Dendritic cell treated with granulocyte-macrophage colony-stimulating factor and Interleukin-4, amounts not matched to agents 40 ng/mL and 50 ng/mL, for 4 days (primary cell): ENCODE measurements around the gene KRTAP12-1.
"Not testable (repeated sequence)": the region's sequence is repeated elsewhere in the genome, so short reads cannot be mapped to it uniquely, and the experiment has no call there.

ENCODE experiments used
- H3K27ac Mint-ChIP-seq: one replicate; pipeline ENCODE4 v1.8.0; 2022; ENCODE audit warnings: mild to moderate bottlenecking, mixed read lengths
- H3K27me3 Mint-ChIP-seq: one replicate; pipeline ENCODE4 v1.8.0; 2022; ENCODE audit warnings: mild to moderate bottlenecking, mixed read lengths
- H3K36me3 Mint-ChIP-seq: one replicate; pipeline ENCODE4 v1.8.0; 2022; ENCODE audit warnings: low read depth, mixed read lengths
- H3K4me1 Mint-ChIP-seq: one replicate; pipeline ENCODE4 v1.8.0; 2022; ENCODE audit warnings: low read depth, mixed read lengths
- H3K4me3 Mint-ChIP-seq: one replicate; pipeline ENCODE4 v1.8.0; 2022; ENCODE audit warnings: mild to moderate bottlenecking, moderate library complexity, mixed read lengths
- H3K9me3 Mint-ChIP-seq: one replicate; pipeline ENCODE4 v1.8.0; 2022; ENCODE audit warnings: mixed read lengths
- intact Hi-C: fragments of 100-400 bp; cut with micrococcal nuclease; formaldehyde crosslinking; loops from one replicate; pipeline ENCODE4 v1.15.0; 2022

Gene KRTAP12-1

DNA sequence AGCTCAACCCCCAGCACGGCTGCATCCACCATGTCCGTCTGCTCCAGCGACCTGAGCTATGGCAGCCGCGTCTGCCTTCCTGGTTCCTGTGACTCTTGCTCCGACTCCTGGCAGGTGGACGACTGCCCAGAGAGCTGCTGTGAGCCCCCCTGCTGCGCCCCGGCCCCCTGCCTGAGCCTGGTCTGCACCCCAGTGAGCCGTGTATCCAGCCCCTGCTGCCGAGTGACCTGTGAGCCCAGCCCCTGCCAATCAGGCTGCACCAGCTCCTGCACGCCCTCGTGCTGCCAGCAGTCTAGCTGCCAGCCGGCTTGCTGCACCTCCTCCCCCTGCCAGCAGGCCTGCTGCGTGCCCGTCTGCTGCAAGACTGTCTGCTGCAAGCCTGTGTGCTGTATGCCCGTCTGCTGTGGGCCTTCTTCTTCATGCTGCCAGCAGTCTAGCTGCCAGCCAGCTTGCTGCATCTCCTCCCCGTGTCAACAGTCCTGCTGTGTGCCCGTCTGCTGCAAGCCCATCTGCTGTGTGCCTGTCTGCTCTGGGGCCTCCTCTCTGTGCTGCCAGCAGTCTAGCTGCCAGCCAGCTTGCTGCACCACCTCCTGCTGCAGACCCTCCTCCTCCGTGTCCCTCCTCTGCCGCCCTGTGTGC lies 15.3 kb upstream of the KRTAP12-1 start, which contains the start of gene KRTAP10-12:
Gene KRTAP10-12, plus strand, starts transcription at position 1 of the 639 bp plus-strand sequence. Its CDS starts 30 bp downstream, at position 31.
- H3K27ac Mint-ChIP-seq, H3K4me1 Mint-ChIP-seq, intact Hi-C loops, H3K36me3 Mint-ChIP-seq, H3K4me3 Mint-ChIP-seq: not testable (repeated sequence)
- Mint-ChIP-seq H3K9me3 (peaks cover 18% of the 10 kb centered on the region), H3K27me3 (peaks cover 69% of the 10 kb centered on the region)

- H3K9me3 Mint-ChIP-seq = peaks cover 18% of the 10 kb centered on the region
- peaks cover 64% of the 10 kb centered on the region for H3K27me3 Mint-ChIP-seq
- H3K4me1 Mint-ChIP-seq = no peaks in the 10 kb centered on the region
- H3K36me3 Mint-ChIP-seq = no peaks in the 10 kb centered on the region
- H3K4me3 Mint-ChIP-seq = no peak overlapping the region
- intact Hi-C loops = no loop called here
- no peak overlapping the region for H3K27ac Mint-ChIP-seq
These were observed 14.6 kb upstream of the KRTAP12-1 start for GRCh38 chr21:44696572-44696971.

DNA sequence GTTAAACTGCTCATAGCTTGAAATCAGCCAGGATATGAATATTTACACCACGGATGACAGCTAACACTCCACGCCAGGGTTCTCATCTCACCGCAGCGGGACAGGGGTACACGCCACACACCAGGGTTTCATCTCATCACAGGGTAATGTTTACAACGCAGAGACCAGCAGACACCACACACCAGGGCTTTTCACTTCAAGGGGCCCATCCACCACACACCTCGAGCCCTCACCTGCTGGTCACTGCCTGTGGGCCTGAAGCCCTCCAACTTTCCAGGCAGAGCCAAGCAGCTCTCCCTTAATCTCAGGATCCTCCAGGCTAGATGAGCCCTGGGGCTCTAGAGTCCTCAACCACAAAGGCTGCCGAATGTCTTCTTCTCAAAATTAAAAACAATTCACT lies 13.7 kb upstream of the KRTAP12-1 start:
- H3K9me3 Mint-ChIP-seq = peaks cover 18% of the 10 kb centered on the region
- H3K27me3 Mint-ChIP-seq = peaks cover 57% of the 10 kb centered on the region
- H3K4me3 Mint-ChIP-seq = no peak overlapping the region
- no peaks in the 10 kb centered on the region for H3K4me1 Mint-ChIP-seq
- intact Hi-C loops = no loop called here
- H3K27ac Mint-ChIP-seq = no peak overlapping the region
- H3K36me3 Mint-ChIP-seq = no peaks in the 10 kb centered on the region

GRCh38 chr21:44695184-44695583 lies 13.2 kb upstream of the KRTAP12-1 start:
- H3K27ac Mint-ChIP-seq = no peak overlapping the region
- H3K36me3 Mint-ChIP-seq = no peaks in the 10 kb centered on the region
- H3K27me3 Mint-ChIP-seq = peaks cover 56% of the 10 kb centered on the region
- H3K9me3 Mint-ChIP-seq = peaks cover 18% of the 10 kb centered on the region
- no peaks in the 10 kb centered on the region for H3K4me1 Mint-ChIP-seq
- intact Hi-C loops = no loop called here
- no peak overlapping the region for H3K4me3 Mint-ChIP-seq

DNA sequence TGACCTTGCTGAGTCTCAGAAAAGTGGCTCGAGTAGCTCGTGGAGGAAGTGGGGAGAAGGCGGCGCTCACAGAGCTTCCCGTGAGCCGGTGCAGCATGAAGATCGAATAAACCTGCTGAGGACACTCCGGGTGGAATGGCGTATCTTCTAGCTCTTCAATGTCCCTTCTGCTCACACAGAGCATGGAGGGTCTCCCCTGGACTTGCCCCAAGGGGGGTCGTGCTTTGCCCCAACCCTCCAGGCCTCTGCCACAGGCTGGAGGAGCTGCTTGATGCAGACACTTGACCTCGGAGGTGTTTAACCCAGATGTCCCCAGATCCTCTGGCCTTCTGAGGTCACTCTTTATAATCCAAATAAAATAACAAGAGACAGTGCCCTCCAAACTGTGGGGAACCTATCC lies 12.8 kb upstream of the KRTAP12-1 start:
- peaks cover 56% of the 10 kb centered on the region for H3K27me3 Mint-ChIP-seq
- H3K27ac Mint-ChIP-seq = no peak overlapping the region
- no peak overlapping the region for H3K4me3 Mint-ChIP-seq
- H3K36me3 Mint-ChIP-seq = no peaks in the 10 kb centered on the region
- no peaks in the 10 kb centered on the region for H3K4me1 Mint-ChIP-seq
- peaks cover 18% of the 10 kb centered on the region for H3K9me3 Mint-ChIP-seq
- intact Hi-C loops = no loop called here

- intact Hi-C loops = no loop called here
- Mint-ChIP-seq H3K9me3 (peaks cover 18% of the 10 kb centered on the region), H3K4me1 (no peaks in the 10 kb centered on the region), H3K27ac (no peak overlapping the region), H3K36me3 (no peaks in the 10 kb centered on the region), H3K27me3 (peaks cover 42% of the 10 kb centered on the region), H3K4me3 (no peak overlapping the region)
These were observed 11.0 kb upstream of the KRTAP12-1 start for GRCh38 chr21:44692798-44693512.

DNA sequence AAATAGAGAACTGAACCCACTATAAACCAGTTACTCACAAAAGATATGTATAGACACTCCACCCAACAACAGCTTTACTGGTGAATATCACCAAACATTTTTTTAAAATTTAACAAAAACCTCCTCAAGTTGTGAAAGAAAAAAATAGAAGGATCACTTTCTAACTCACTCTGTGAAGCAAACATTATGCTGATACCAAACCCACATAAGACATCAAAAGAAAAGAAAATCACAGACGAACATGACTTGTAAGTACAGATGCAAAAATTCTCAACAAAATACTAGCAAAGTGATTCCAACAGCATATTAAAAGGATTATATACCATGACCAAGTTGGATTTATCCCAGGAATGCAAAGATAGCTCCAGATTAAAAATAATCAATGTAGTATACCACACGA lies 9.7 kb upstream of the KRTAP12-1 start:
- intact Hi-C loops = no loop called here
- Mint-ChIP-seq H3K27me3 (peaks cover 37% of the 10 kb centered on the region), H3K36me3 (no peaks in the 10 kb centered on the region)

GRCh38 chr21:44689740-44690139 lies 7.8 kb upstream of the KRTAP12-1 start:
- Mint-ChIP-seq H3K27me3 (peaks cover 25% of the 10 kb centered on the region), H3K9me3 (peaks cover 18% of the 10 kb centered on the region)
- H3K36me3 Mint-ChIP-seq, intact Hi-C loops, H3K27ac Mint-ChIP-seq, H3K4me1 Mint-ChIP-seq, H3K4me3 Mint-ChIP-seq: not testable (repeated sequence)

More for the DNA sequence above, 9.7 kb upstream of the KRTAP12-1 start:
- Mint-ChIP-seq H3K4me3 (no peak overlapping the region), H3K27ac (no peak overlapping the region), H3K4me1 (no peaks in the 10 kb centered on the region), H3K9me3 (peaks cover 18% of the 10 kb centered on the region)

DNA sequence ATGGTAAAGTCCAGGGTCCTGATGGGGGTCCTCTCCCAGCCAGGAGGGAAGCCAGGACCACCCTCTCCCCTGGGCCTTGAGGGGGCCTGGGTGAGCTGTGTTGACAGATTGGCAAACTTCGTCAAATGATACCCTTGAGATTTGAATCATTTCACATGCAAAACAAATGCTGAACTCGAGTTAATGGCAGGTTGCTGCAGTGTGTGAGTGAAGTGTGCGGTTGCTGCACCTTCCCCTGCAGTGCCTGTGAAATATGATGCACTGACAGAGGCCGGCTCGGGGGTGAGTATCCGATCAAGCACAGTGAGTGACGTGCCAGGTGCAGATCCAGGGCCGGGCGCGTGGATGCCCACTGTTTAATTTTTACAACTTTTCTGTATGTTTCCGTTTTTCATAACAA lies 5.7 kb upstream of the KRTAP12-1 start:
- intact Hi-C loops = no loop called here
- Mint-ChIP-seq H3K27me3 (peaks cover 22% of the 10 kb centered on the region), H3K27ac (no peak overlapping the region), H3K4me1 (no peaks in the 10 kb centered on the region), H3K9me3 (peaks cover 3% of the 10 kb centered on the region), H3K36me3 (no peaks in the 10 kb centered on the region), H3K4me3 (no peak overlapping the region)

DNA sequence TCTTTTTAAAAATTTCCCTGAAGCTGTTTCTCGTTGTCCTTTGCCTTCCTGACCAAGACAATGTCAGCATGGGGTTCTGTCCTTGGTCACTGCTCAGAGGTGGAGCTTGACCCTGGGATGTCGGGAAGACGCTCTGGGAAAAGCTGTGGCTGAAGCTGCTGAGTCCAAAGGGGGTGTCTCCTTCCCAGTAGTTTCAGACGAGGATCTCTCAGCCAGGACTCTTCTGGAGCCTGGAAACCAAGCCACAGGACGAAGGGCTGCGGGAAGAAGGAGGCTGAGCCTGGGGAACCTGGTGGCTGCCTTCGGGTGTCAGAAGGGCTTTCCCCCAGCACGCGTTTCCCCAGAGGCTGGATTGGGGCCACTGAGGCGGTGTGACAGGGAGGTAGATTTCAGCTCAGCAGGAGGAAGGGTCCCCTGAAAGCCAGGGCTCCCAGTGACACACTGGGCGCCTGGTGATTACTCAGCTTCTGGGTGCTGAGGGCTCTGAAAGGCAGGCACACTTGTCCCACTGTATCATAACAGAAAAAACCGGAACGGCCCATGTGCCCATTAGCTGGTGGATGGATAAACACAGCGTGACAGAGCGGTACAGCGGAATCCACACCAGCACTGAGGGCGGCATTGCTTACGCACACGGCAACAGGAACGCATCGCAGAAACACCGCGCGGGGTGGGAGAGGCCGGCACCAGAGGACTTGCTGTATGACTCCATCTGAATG lies 5.0 kb upstream of the KRTAP12-1 start:
- no peaks in the 10 kb centered on the region for H3K9me3 Mint-ChIP-seq
- no peaks in the 10 kb centered on the region for H3K4me1 Mint-ChIP-seq
- peaks cover 23% of the 10 kb centered on the region for H3K27me3 Mint-ChIP-seq
- intact Hi-C loops = no loop called here
- H3K36me3 Mint-ChIP-seq = no peaks in the 10 kb centered on the region
- H3K4me3 Mint-ChIP-seq = no peak overlapping the region
- H3K27ac Mint-ChIP-seq = no peak overlapping the region

- H3K4me3 Mint-ChIP-seq = no peak overlapping the region
- no peaks in the 10 kb centered on the region for H3K9me3 Mint-ChIP-seq
- H3K4me1 Mint-ChIP-seq = no peaks in the 10 kb centered on the region
- H3K27ac Mint-ChIP-seq = no peak overlapping the region
- no peaks in the 10 kb centered on the region for H3K36me3 Mint-ChIP-seq
- H3K27me3 Mint-ChIP-seq = peaks cover 27% of the 10 kb centered on the region
- intact Hi-C loops = no loop called here
These were observed 4.2 kb upstream of the KRTAP12-1 start for GRCh38 chr21:44686000-44686781.

DNA sequence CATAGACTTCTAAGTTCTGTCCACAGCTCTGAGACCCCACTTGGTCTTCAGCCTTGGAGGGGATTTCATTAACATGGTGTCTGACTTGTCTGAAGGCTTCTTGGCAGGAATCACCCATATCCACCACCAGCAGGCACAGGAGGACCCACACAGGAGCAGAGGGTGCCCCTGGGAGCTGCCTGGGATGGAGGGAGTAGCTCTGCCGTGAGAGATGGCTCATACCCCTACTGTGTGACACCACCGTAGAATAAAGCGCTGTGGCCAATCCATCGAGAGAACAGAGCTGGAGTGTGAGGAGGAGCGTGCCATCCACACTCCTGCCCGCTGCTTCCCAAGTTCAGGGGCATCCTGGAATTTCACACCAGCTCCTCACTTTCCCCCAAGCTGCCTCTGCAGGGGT lies 3.1 kb upstream of the KRTAP12-1 start:
- H3K9me3 Mint-ChIP-seq, H3K4me3 Mint-ChIP-seq, H3K36me3 Mint-ChIP-seq, H3K4me1 Mint-ChIP-seq, H3K27ac Mint-ChIP-seq, intact Hi-C loops: not testable (repeated sequence)
- H3K27me3 Mint-ChIP-seq = peaks cover 23% of the 10 kb centered on the region

GRCh38 chr21:44684483-44684882 lies 2.5 kb upstream of the KRTAP12-1 start:
- Mint-ChIP-seq H3K27me3 (peaks cover 24% of the 10 kb centered on the region), H3K27ac (no peak overlapping the region), H3K9me3 (no peaks in the 10 kb centered on the region), H3K4me1 (no peaks in the 10 kb centered on the region), H3K36me3 (no peaks in the 10 kb centered on the region), H3K4me3 (no peak overlapping the region)
- intact Hi-C loops = no loop called here

DNA sequence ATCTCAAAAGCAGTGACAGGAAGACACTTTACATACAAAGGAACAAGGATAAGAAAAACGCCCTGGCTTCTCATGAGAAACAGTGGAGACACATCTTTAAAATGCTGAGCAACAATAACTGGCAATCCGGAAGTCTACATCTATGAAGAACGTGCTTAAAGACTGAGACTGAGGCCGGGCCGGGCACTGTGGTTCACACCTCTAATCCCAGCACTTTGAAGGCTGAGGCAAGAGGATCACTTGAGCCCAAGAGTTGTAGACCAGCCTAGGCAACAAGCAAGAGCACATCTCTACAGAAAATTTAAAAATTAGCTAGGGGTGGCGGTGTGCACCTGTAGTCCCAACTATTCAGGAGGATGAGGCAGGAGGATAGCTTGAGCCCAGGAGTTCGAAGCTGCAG lies 2.1 kb upstream of the KRTAP12-1 start:
- Mint-ChIP-seq H3K27me3 (peaks cover 24% of the 10 kb centered on the region), H3K9me3 (no peaks in the 10 kb centered on the region), H3K4me1 (no peaks in the 10 kb centered on the region), H3K4me3 (no peak overlapping the region), H3K27ac (no peak overlapping the region), H3K36me3 (no peaks in the 10 kb centered on the region)
- intact Hi-C loops = no loop called here
